Common myeloid progenitor, CD34-positive (primary cell): Measurements from ENCODE around the gene PEG3.
"Not testable (repeated sequence)": the region's sequence is repeated elsewhere in the genome, so short reads cannot be mapped to it uniquely, and the experiment has no call there.

Experiments used
- CTCF ChIA-PET: fragments of 350-600 bp; sonication (Branson Sonifier 250); formaldehyde crosslinking; loops from one replicate; lab custom pipeline; 2021; ENCODE audit warnings: antibody characterized with exemption; lab: Charles Lee
- POLR2A ChIA-PET: fragments of 350-600 bp; sonication (Branson Sonifier 250); formaldehyde crosslinking; loops from one replicate; lab custom pipeline; 2021; ENCODE audit warnings: antibody characterized with exemption; lab: Charles Lee
- DNase-seq, 3 donors: peaks; one replicate each; pipeline versions ENCODE4 v3.0.0 to v3.0.0-alpha.2; 2013
- H3K27ac ChIP-seq, 2 experiments: 1 replicate in 1 of 2; 2 replicates in 1 of 2; pipeline ENCODE4 v1.7.0; 2013; ENCODE audit warnings: inconsistent platforms in 2 of 2, low read length in 2 of 2, mild to moderate bottlenecking in 2 of 2, low read depth in 1 of 2, moderate library complexity in 1 of 2; ENCODE audit not compliant: severe bottlenecking in 2 of 2, insufficient read depth in 1 of 2, poor library complexity in 1 of 2
- H3K27me3 ChIP-seq, 5 experiments: replicated peaks in 2 of 5; 1 replicate in 3 of 5; 2 replicates in 2 of 5; pipeline versions ENCODE4 v1.6.1 to v1.7.0; 2013; ENCODE audit warnings: low read length in 4 of 5, mild to moderate bottlenecking in 2 of 5, moderate library complexity in 2 of 5, inconsistent platforms in 1 of 5; ENCODE audit not compliant: insufficient read depth in 5 of 5, control insufficient read depth in 4 of 5
- H3K36me3 ChIP-seq, 4 experiments: 1 replicate in 2 of 4; 2 replicates in 2 of 4; pipeline versions ENCODE4 v1.6.1 to v1.7.0; 2013; ENCODE audit warnings: low read length in 3 of 4, control low read depth in 1 of 4, mild to moderate bottlenecking in 1 of 4; ENCODE audit not compliant: control insufficient read depth in 4 of 4, insufficient read depth in 4 of 4
- H3K4me1 ChIP-seq, 4 experiments: 1 replicate in 3 of 4; 2 replicates in 1 of 4; pipeline versions ENCODE4 v1.6.1 to v1.7.1; 2013; ENCODE audit warnings: low read length in 3 of 4, mild to moderate bottlenecking in 3 of 4, control low read depth in 1 of 4, inconsistent platforms in 1 of 4, moderate library complexity in 1 of 4; ENCODE audit not compliant: control insufficient read depth in 4 of 4, insufficient read depth in 4 of 4; ENCODE audit errors: control extremely low read depth in 1 of 4
- H3K4me3 ChIP-seq, 7 experiments: 1 replicate in 4 of 7; 2 replicates in 3 of 7; pipeline versions ENCODE4 v1.5.1 to v1.7.0; 2013; ENCODE audit warnings: mild to moderate bottlenecking in 7 of 7, low read length in 6 of 7, moderate library complexity in 6 of 7, inconsistent platforms in 2 of 7, low read depth in 2 of 7, control low read depth in 1 of 7; ENCODE audit not compliant: insufficient read depth in 4 of 7, control insufficient read depth in 1 of 7; ENCODE audit errors: extremely low read depth in 1 of 7
- H3K9me3 ChIP-seq, 5 experiments: 1 replicate in 4 of 5; 2 replicates in 1 of 5; pipeline versions ENCODE4 v1.6.1 to v1.7.1; 2013; ENCODE audit warnings: low read length in 4 of 5, mild to moderate bottlenecking in 2 of 5, inconsistent platforms in 1 of 5, low read depth in 1 of 5, moderate library complexity in 1 of 5; ENCODE audit not compliant: control insufficient read depth in 4 of 5, insufficient read depth in 2 of 5; ENCODE audit errors: control extremely low read depth in 1 of 5
- WGBS: methylation state at CpG from one replicate; pipeline ENCODE4 v1.1.5; 2013; ENCODE audit not compliant: insufficient coverage; 5-methylcytosine and 5-hydroxymethylcytosine counted together

The PEG3 gene

DNA sequence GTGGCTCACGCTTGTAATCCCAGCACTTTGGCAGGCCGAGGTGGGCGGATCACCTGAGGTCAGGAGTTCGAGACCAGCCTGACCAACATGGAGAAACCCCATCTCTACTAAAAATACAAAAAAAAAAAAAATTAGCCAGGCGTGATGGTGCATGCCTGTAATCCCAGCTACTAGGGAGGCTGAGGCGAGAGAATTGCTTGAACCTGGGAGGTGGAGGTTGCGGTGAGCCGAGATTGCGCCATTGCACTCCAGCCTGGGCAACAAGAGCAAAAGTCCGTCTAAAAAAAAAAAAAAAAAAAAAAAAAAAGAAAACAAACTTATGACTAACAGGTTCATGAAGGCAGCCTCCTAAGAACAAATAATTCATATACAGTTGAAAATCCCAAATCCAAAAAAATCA lies 19.9 kb upstream of the PEG3 start:
- DNase-seq, H3K4me1 ChIP-seq, H3K27me3 ChIP-seq, H3K27ac ChIP-seq, H3K36me3 ChIP-seq, H3K4me3 ChIP-seq, CTCF ChIA-PET, POLR2A ChIA-PET: not testable (repeated sequence)
- peaks cover 0 to 18% (median 9%) of the 10 kb centered on the region in 5 experiments for H3K9me3 ChIP-seq
- WGBS = no CpG with 5 or more reads among the region's 10 CpGs

DNA sequence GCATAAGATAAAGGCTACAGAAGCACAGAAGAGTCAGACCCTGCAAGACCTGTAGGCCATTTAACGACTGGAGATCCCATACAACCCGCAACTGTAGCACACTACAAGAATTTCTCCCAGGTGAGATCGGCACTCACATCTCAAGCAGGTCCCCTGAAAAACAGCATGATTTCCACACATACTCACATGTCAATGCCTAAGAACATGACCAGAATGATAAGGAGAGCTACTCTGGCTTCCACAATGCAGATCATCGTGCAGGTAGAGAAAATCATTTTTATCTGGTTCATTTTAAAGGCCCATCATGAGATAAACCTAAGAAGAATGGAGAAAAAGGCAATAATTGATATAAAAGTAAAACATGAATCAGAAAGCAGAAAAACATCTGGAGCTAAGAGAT lies 17.5 kb upstream of the PEG3 start:
- no peak for DNase-seq
- Histone ChIP-seq H3K27ac (no peak overlapping the region), H3K36me3 (no peaks in the 10 kb centered on the region), H3K9me3 (peaks cover 0 to 13% (median 3%) of the 10 kb centered on the region in 5 experiments), H3K27me3 (peaks cover 0 to 3% (median 0%) of the 10 kb centered on the region in 5 experiments), H3K4me3 (no peak overlapping the region), H3K4me1 (no peaks in the 10 kb centered on the region)
- POLR2A ChIA-PET = no interaction called here
- CTCF ChIA-PET = no interaction called here
- WGBS = 100% methylated on average over 3 of the region's 4 CpGs

DNA sequence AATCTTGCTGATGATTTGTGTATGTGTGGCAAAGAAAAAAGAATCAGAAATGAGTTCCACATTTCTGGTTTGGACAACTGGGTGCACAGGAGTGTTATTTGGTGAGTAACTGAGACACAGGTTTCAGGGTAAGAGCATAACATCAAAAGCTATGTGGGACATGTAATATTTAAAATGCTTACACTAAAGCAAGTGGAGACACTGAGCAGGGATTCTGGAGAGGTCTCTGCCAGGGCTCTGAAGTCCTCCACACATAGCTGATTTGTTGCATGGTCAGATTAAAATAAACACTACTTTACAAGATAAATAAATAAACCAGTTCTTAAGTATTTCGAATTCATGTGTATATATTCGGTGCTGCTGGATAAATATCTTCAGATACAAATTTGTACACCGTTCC lies 16.3 kb upstream of the PEG3 start:
- Histone ChIP-seq H3K27ac (no peak overlapping the region), H3K4me1 (no peaks in the 10 kb centered on the region), H3K36me3 (no peaks in the 10 kb centered on the region), H3K4me3 (no peak overlapping the region), H3K9me3 (peaks cover 0 to 13% (median 3%) of the 10 kb centered on the region in 5 experiments), H3K27me3 (peaks cover 0 to 3% (median 0%) of the 10 kb centered on the region in 5 experiments)
- DNase-seq = no peak
- 60% methylated on average over 1 of the region's 3 CpGs for WGBS
- ChIA-PET POLR2A (no interaction called here), CTCF (no interaction called here)

DNA sequence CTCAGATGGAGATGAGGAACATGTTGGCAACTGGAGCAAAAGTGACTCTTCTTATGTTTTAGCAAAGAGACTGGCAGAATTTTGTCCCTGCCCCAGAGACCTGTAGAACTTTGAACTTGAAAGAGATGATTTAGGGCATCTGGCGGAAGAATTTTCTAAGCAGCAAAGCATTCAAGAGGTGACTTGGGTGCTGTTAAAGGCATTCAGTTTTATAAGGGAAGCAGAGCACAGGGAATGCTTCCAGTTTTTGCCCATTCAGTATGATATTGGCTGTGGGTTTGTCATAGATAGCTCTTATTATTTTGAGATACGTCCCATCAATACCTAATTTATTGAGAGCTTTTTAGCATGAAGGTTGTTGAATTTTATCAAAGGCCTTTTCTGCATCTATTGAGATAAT lies 11.8 kb upstream of the PEG3 start:
- DNase-seq, H3K27ac ChIP-seq, H3K27me3 ChIP-seq, POLR2A ChIA-PET, H3K4me1 ChIP-seq, H3K36me3 ChIP-seq, H3K4me3 ChIP-seq, CTCF ChIA-PET: not testable (repeated sequence)
- H3K9me3 ChIP-seq = peaks cover 2 to 11% (median 3%) of the 10 kb centered on the region in 5 experiments
- WGBS = 100% methylated on average over 1 of the region's 2 CpGs

DNA sequence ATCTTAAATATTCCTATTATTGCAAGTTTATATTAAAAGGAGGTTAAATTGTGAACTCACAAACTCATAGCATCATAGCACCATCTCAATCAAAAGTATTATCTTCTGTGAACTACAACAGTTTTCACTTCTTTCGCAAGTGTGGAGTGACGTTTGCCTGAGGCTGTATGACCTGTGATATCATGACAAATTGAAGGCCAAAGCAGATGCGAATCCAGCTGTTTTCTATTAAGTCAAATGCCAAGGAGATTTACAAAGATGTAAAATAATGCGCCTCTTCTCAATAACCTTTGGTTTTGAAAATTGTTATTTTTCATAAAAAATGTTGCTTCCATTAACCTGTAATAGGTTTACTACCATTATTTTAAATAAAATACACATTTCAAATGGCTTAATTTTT lies 7.6 kb upstream of the PEG3 start:
- Histone ChIP-seq H3K27me3 (peaks cover 0 to 8% (median 2%) of the 10 kb centered on the region in 5 experiments), H3K36me3 (no peaks in the 10 kb centered on the region), H3K27ac (no peak overlapping the region), H3K4me1 (no peaks in the 10 kb centered on the region), H3K4me3 (no peak overlapping the region), H3K9me3 (peaks cover 0 to 3% (median 2%) of the 10 kb centered on the region in 5 experiments)
- no peak for DNase-seq
- 92% methylated on average over 2 of the region's 4 CpGs for WGBS
- ChIA-PET POLR2A (no interaction called here), CTCF (no interaction called here)

DNA sequence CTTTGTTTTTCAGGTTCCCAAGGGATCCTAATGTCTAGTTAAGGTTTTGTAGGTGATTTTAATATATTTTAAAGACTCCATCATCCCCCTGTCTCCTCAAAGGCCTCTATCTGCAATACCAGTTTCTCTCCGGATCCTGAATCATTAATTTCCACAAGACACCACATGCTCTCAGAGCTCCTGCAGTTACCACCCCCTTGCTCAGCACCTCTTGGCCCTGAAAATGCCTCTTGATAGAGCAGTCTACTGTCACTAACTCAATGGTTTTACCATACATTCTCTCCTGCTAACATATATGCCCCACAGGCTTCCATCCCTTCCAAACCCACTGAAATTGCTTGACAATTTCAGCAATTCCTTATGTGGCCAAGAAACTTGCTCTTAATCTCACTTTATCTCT lies 1.9 kb upstream of the PEG3 start:
- no peaks in the 10 kb centered on the region for H3K36me3 ChIP-seq
- POLR2A ChIA-PET = no interaction called here
- H3K4me1 ChIP-seq = peaks cover 0 to 12% (median 9%) of the 10 kb centered on the region in 4 experiments
- no peak overlapping the region for H3K27ac ChIP-seq
- peaks cover 0 to 20% (median 6%) of the 10 kb centered on the region in 5 experiments for H3K9me3 ChIP-seq
- DNase-seq = no peak
- CTCF ChIA-PET = no interaction called here
- H3K27me3 ChIP-seq = peaks cover 0 to 33% (median 11%) of the 10 kb centered on the region in 5 experiments
- 100% methylated on average over 1 of the region's 1 CpG for WGBS
- H3K4me3 ChIP-seq = no peak overlapping the region

DNA sequence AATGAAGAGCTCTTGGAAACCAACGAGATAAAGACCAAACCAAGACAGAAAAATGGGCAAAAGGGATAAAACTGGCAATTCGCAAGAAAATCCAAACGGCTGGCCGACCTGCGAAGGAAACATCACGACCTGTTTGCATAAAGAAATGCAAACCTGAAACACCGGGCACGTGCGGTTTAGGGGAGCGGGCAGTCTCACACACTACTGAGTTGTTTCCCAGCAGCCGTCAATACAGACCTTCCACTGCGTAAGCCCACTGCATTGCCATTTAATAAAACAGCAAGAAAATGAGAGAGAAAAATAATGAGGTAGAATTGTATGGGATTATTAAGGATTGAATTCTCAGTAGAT lies 642 bp upstream of the PEG3 start:
- WGBS = 49% methylated on average over 9 of the region's 12 CpGs
- CTCF ChIA-PET = no interaction called here
- peaks cover 0 to 17% (median 11%) of the 10 kb centered on the region in 4 experiments for H3K4me1 ChIP-seq
- peaks cover 0 to 33% (median 11%) of the 10 kb centered on the region in 5 experiments for H3K27me3 ChIP-seq
- POLR2A ChIA-PET = no interaction called here
- H3K27ac ChIP-seq = no peak overlapping the region
- peak in 2 of 3 donors; percentile 3 to 9 for DNase-seq
- H3K36me3 ChIP-seq = no peaks in the 10 kb centered on the region
- H3K9me3 ChIP-seq = peaks cover 0 to 20% (median 7%) of the 10 kb centered on the region in 5 experiments
- H3K4me3 ChIP-seq = no peak overlapping the region
